HEK293T (cell line): ENCODE data around the gene SLC7A7.

Experiments
- ARNT ChIP-seq: fragments of 450-650 bp; IDR thresholded peaks from 2 replicates; pipeline ENCODE4 v1.6.1; 2017; ENCODE audit warnings: mild to moderate bottlenecking
- FOXK2 ChIP-seq: fragments of 450-650 bp; IDR thresholded peaks from 2 replicates; pipeline ENCODE4 v1.6.1; 2016; ENCODE audit warnings: mild to moderate bottlenecking
- SUZ12 ChIP-seq: fragments of 450-650 bp; IDR thresholded peaks from 2 replicates; pipeline ENCODE4 v1.6.1; 2016; ENCODE audit warnings: mild to moderate bottlenecking
- TARDBP ChIP-seq: fragments of 450-650 bp; IDR thresholded peaks from 2 replicates; pipeline ENCODE4 v1.6.1; 2016

- TF ChIP-seq FOXK2 (no peak), TARDBP (no peak), SUZ12 (no peak), ARNT (no peak)
Measured at GRCh38 chr14:22864979-22865378, 49.7 kb upstream of the SLC7A7 start.
